SK-N-SH treated with all-trans-retinoic acid at 6 μM for 48 hours (cell line): ENCODE measurements around the gene MINDY4.

ENCODE experiments used
- CSRNP3 ChIP-seq: fragments of 250-450 bp; sonication (Bioruptor Pico); IDR thresholded peaks from 2 replicates; pipeline ENCODE4 v1.5.1; 2021; ENCODE audit warnings: mild to moderate bottlenecking, moderate library complexity
- TCF4 ChIP-seq: fragments of 250-450 bp; sonication (Bioruptor Pico); IDR thresholded peaks from 2 replicates; pipeline ENCODE4 v1.8.0; 2021; ENCODE audit warnings: mild to moderate bottlenecking, moderate library complexity, borderline replicate concordance

- TF ChIP-seq CSRNP3 (CRISPR knock-in tag) (no peak), TCF4 (CRISPR knock-in tag) (no peak)
Observed at GRCh38 chr7:30877015-30877769, 106.0 kb downstream of the MINDY4 start.
